Measurements from ENCODE around the gene PRTG.
A peak's percentile ranks its signal among the peaks of the same experiment; 100 is the strongest.
"Not testable (repeated sequence)": the region's sequence is repeated elsewhere in the genome, so short reads cannot be mapped to it uniquely, and the experiment has no call there.

The PRTG gene

GRCh38 chr15:55627730-55628368 is 115.1 kb downstream of the PRTG start:
- DNase-seq: no peak

- no peak for DNase-seq
Observed at GRCh38 chr15:55619783-55620182, 123.2 kb downstream of the PRTG start.

GRCh38 chr15:55618387-55618786 is 124.6 kb downstream of the PRTG start:
- DNase-seq: no peak

- DNase-seq: no peak
Observed at GRCh38 chr15:55615445-55615844, 127.5 kb downstream of the PRTG start.

GRCh38 chr15:55613727-55614126 is 129.2 kb downstream of the PRTG start:
- no peak for DNase-seq

DNA sequence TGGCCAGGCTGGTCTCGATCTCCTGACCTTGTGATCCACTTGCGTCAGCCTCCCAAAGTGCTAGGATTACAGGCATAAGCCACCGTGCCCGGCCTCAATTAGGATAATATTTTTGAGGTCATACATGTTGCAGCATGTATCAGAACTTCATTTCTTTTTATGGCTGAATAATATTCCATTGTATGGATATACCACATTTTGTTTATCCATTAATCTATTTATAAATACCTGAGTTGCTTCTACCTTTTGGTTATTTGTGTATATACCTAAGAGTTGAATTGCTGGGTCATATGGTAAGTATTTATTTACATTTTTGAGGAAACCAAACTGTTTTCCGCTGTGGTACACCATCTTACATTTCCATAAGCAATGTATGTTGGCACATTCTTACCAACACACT is 136.7 kb downstream of the PRTG start:
- DNase-seq: no peak

DNA sequence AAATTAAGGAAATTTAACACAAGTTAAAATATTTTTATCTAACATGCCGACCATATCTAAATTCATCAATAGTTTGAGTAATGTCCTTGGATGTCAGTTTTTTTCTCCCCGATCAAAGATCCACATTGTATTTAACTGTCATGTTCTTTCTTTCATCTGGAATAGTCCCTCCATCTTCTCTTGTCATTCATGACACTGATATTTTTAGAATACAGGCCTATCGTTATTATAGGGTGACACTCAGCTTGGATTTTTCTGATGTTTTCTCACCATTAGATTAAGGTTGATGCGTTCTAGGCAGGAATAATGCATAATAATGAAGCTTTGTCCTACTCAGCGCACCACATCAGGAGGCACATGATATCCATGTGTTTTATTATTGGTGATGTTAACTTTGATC is 141.6 kb downstream of the PRTG start:
- DNase-seq: no peak

GRCh38 chr15:55599439-55599838 is 143.5 kb downstream of the PRTG start:
- DNase-seq: no peak

DNA sequence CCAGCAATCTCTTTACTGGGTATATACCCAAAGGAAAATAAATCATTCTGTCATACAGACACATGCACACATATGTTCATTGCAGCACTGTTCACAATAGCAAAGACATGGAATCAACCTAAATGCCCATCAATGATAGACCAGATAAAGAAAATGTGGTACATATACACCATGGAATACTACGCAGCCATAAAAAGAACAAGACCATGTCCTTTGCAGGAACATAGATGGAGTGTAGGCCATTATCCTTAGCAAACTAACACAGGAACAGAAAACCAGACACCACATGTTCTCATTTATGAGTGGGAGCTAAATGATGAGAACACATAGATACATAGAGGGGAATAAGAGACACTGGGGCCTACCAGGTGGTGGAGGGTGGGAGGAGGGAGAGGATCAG is 149.9 kb downstream of the PRTG start:
- not testable (repeated sequence) for DNase-seq

DNA sequence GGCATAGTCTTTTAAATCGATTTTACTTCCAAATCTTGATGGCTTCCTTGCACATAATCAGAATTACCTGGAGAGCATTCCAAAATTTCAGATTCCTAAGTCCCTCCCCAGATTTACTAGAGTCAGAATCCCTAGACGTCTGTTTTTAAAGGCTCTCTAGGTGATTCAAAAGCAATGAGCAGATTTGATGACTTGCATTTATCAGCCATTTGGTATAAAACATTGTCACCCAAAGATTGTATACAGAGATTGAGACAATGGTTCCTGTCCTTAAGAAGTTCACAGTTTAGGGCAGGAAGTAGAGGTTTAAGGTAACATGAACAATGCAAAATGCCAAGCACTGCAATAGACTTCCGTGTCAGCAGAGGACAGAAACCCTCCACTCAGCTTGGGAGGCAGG is 152.2 kb downstream of the PRTG start:
- no peak for DNase-seq

DNA sequence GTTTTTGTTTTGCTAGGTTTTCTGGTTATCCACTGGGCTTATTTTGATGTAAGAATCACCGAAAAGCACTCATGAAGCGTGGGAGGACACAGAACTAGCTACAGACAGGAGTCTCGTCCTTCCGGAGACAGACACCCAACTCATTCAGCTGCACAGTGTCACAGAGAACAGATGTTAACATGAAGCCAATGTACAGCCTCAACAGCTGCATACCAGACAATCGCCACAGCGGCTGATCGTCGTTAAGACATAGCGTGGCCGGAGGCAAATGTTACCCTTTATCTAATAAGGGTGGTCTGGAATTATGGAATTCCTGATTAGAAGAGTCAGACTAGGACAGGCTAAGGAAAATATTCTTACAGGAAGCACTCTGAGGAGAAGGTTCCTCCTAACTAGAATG is 153.7 kb downstream of the PRTG start:
- no peak for DNase-seq

GRCh38 chr15:55588815-55589115 is 154.2 kb downstream of the PRTG start:
- DNase-seq: no peak

DNA sequence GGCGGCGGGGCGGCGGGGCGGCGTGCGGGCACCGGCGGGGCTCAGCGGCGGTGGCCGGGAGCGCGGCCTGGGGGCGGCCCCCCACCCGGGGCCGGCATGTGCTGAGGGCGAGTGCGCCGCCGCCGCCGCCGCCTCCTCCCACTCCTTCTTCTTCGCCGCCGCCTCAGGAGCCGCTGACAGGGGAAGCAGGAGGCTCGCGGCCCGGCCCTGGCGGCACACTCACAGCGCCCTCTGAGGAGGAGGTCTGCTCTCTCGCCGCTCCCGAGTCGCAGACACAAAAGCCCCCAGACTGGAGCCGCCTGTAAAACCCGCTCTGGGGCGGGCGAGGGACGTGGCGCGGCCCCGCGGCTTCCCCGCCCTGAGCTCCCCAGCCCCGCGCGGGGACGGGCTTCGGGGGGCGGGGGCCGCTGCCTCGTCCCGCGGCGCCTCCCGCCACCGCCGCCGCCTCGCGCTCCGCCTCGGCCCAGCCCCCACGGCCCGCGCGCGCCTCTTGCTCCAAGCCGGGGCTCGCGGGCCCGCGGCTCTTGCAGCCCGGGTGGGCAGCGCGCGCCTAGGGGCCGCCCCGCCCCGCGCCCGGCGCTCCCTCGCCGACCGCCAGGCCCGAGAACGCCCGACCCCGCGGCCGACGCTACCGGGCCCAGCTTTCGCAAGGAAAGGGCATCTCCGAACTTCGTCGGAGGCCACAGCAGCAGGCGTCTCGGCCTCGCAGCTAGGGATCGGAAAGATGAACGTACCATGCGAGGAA is 154.7 kb downstream of the PRTG start, which contains the start of gene PYGO1:
TSS of gene PYGO1 (minus strand) at position 276 of the 745 bp plus-strand sequence. CDS start 462 bp downstream, outside the sequence.
- DNase-seq: peak; percentile 26 to 35

GRCh38 chr15:55587321-55588069 is 155.5 kb downstream of the PRTG start:
- peak in 1 of 2 donors; percentile 3 for DNase-seq

GRCh38 chr15:55586808-55587207 is 156.1 kb downstream of the PRTG start:
- DNase-seq: no peak

- DNase-seq: no peak
Observed at GRCh38 chr15:55576943-55577342, 166.0 kb downstream of the PRTG start.

GRCh38 chr15:55574096-55574495 is 168.9 kb downstream of the PRTG start:
- no peak for DNase-seq

DNA sequence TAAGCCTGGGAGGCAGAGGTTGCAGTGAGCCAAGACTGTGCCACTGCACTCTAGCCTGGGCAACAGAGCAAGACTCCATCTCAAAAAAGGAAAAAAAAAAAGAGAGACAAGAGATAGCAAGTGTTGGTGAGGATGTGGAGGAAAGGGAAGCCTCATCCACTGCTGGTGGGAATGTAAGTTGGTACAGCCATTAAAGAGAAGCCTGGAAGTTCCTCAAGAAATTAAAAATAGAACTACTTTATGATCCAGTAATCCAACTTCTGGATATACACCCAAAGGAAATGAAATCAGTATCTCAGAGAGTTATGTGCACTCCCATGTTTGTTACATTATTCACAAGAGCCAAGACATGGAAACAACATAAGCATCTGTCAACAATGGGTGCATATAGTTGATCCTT is 169.7 kb downstream of the PRTG start:
- no peak for DNase-seq

GRCh38 chr15:55564347-55565145 is 178.4 kb downstream of the PRTG start:
- no peak for DNase-seq

GRCh38 chr15:55562601-55563000 is 180.4 kb downstream of the PRTG start:
- DNase-seq: no peak

Measured in activated CD4-positive, alpha-beta T cell treated with anti-CD3 and anti-CD28 coated beads for 4 hours (primary cell).